Measurements from ENCODE around the gene ARHGEF25. TPM values are rescaled to one million over a fixed set of nuclear protein-coding genes. Genes with fewer than 3 reads are reported as not detected.
A peak's percentile ranks its signal among the peaks of the same experiment; 100 is the strongest.

ARHGEF25 gene
- polyA plus RNA-seq, 2 of the 4 experiments (the other 2 are of a cell fraction): 9.3 to 13.8 TPM

GRCh38 chr12:57613427-57614109, 2.3 kb downstream of the ARHGEF25 start:
- FAIRE-seq (no peak), ATAC-seq (no peak), DNase-seq (ENCODE audit: low read depth in 1 of 2, low spot score in 1 of 2) (no peak)
- no peak overlapping the region for H3K27ac ChIP-seq
- 84% methylated on average over 10 of the region's 10 CpGs for WGBS (ENCODE audit: missing lambda C conversion rate)
- H3K9me3 ChIP-seq: no peaks in the 10 kb centered on the region
- CTCF ChIA-PET: interaction anchor here (1.0 to 20.9 kb wide), 8 partner anchors 9 to 122 kb away, joined by 3 to 336 read pairs (median 6); partner anchors contain the start of genes B4GALNT1, DTX3, OS9 and PIP4K2C
- no peak overlapping the region for H3K4me3 ChIP-seq
- H3K4me1 ChIP-seq: peaks cover 14% of the 10 kb centered on the region; the same call in 2 of the 3 replicates
- H3K4me2 ChIP-seq: no peak overlapping the region
- POLR2A ChIA-PET: interaction anchor here (0.6 to 0.7 kb wide), 2 partner anchors 15 to 17 kb away, joined by 3 to 4 read pairs; no protein-coding TSS in a partner anchor
- TF ChIP-seq TFCP2L1 (CRISPR knock-in tag; IDR thresholded peaks at IDR 0.05): no peak
- no peak for TF ChIP-seq RARB (CRISPR knock-in tag; IDR thresholded peaks at IDR 0.05)
- TF ChIP-seq MYC (IDR thresholded peaks at IDR 0.05; ENCODE audit: borderline replicate concordance, low read length): no peak
- TF ChIP-seq EHMT2 (IDR thresholded peaks at IDR 0.05; ENCODE audit: low read depth): no peak
- TF ChIP-seq HOXB5 (CRISPR knock-in tag; IDR thresholded peaks at IDR 0.05): no peak
- TF ChIP-seq ZNF302 (CRISPR knock-in tag; IDR thresholded peaks at IDR 0.05): no peak
- no peak for TF ChIP-seq PHF8 (IDR thresholded peaks at IDR 0.05; ENCODE audit: borderline replicate concordance, low read depth)
- TF ChIP-seq CBX2 (IDR thresholded peaks at IDR 0.05; ENCODE audit: borderline replicate concordance, low read depth): no peak
- no peak for TF ChIP-seq SREBF2 (IDR thresholded peaks at IDR 0.05)
- no peak for TF ChIP-seq NR3C1 (IDR thresholded peaks at IDR 0.05)
- TF ChIP-seq BCL3 (IDR thresholded peaks at IDR 0.05): no peak
- no peak for TF ChIP-seq CHD2 (IDR thresholded peaks at IDR 0.05; ENCODE audit: low read length, partially characterized antibody)
- TF ChIP-seq POLR2AphosphoS2 (conservative IDR thresholded peaks at IDR 0.05; ENCODE audit: low read length): no peak
- no peak for TF ChIP-seq CEBPB (IDR thresholded peaks at IDR 0.05)
- no peak for TF ChIP-seq TP53 (CRISPR knock-in tag; IDR thresholded peaks at IDR 0.05)
- no peak for TF ChIP-seq RNF2 (IDR thresholded peaks at IDR 0.05; ENCODE audit: borderline replicate concordance, low read depth)
- TF ChIP-seq, protein P1, sequence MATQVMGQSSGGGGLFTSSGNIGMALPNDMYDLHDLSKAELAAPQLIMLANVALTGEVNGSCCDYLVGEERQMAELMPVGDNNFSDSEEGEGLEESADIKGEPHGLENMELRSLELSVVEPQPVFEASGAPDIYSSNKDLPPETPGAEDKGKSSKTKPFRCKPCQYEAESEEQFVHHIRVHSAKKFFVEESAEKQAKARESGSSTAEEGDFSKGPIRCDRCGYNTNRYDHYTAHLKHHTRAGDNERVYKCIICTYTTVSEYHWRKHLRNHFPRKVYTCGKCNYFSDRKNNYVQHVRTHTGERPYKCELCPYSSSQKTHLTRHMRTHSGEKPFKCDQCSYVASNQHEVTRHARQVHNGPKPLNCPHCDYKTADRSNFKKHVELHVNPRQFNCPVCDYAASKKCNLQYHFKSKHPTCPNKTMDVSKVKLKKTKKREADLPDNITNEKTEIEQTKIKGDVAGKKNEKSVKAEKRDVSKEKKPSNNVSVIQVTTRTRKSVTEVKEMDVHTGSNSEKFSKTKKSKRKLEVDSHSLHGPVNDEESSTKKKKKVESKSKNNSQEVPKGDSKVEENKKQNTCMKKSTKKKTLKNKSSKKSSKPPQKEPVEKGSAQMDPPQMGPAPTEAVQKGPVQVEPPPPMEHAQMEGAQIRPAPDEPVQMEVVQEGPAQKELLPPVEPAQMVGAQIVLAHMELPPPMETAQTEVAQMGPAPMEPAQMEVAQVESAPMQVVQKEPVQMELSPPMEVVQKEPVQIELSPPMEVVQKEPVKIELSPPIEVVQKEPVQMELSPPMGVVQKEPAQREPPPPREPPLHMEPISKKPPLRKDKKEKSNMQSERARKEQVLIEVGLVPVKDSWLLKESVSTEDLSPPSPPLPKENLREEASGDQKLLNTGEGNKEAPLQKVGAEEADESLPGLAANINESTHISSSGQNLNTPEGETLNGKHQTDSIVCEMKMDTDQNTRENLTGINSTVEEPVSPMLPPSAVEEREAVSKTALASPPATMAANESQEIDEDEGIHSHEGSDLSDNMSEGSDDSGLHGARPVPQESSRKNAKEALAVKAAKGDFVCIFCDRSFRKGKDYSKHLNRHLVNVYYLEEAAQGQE (IDR thresholded peaks at IDR 0.05): no peak
- TF ChIP-seq GATA3 (IDR thresholded peaks at IDR 0.05; ENCODE audit: borderline replicate concordance): no peak

- Histone ChIP-seq H3K4me1 (peaks cover 14% of the 10 kb centered on the region; the same call in 2 of the 3 replicates), H3K9me3 (no peaks in the 10 kb centered on the region), H3K4me3 (no peak overlapping the region), H3K27ac (no peak overlapping the region), H3K4me2 (no peak overlapping the region)
- TF ChIP-seq MYC (IDR thresholded peaks at IDR 0.05; ENCODE audit: borderline replicate concordance, low read length): no peak
- TF ChIP-seq USF2 (IDR thresholded peaks at IDR 0.05): peak; percentile 63
- no peak for TF ChIP-seq RFX5 (IDR thresholded peaks at IDR 0.05)
- 60% methylated on average over 13 of the region's 14 CpGs for WGBS (ENCODE audit: missing lambda C conversion rate)
- CTCF ChIA-PET: interaction anchor here (0.9 to 20.9 kb wide), 11 partner anchors 8 to 306 kb away, joined by 3 to 336 read pairs (median 4); partner anchors contain the start of genes B4GALNT1, DTX3, GLI1 and OS9
- FAIRE-seq: no peak
- peak; percentile 51 to 68 for DNase-seq (ENCODE audit: low read depth in 1 of 2, low spot score in 1 of 2)
- POLR2A ChIA-PET: interaction anchor here (0.6 to 0.7 kb wide), 2 partner anchors 16 kb away, joined by 3 to 4 read pairs; no protein-coding TSS in a partner anchor
- peak in 1 of 2 experiments; percentile 38; a peak in 3 of 6 replicates for ATAC-seq
These were observed 3.1 kb downstream of the ARHGEF25 start for GRCh38 chr12:57614178-57614947.

All from A549 (cell line).